ENCODE measurements around the gene GPR132.

Gene GPR132

DNA sequence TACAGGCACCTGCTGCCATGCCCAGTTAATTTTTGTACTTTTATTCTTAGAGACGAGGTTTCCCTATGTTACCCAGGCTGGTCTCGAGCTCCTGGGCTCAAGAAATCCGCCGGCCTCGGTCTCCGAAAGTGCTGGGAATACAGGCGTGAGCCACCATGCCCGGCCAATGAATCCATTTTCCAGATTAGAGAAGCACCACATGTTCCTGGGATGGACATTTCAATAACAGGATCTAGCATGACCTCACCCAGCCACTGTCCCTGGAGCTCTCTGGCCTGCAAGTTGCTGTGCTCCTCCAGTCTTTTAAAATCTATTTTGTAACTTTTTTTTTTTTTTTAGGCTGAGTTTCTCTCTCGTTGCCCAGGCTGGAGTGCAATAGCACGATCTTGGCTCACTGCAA, 2.2 kb downstream of the GPR132 start:
- no peak for DNase-seq (ENCODE audit: low read depth)
- H3K4me3 ChIP-seq (ENCODE audit: low read length) = no peak overlapping the region
- TF ChIP-seq CTCF (conservative IDR thresholded peaks at IDR 0.05; ENCODE audit: low read length) = no peak

DNA sequence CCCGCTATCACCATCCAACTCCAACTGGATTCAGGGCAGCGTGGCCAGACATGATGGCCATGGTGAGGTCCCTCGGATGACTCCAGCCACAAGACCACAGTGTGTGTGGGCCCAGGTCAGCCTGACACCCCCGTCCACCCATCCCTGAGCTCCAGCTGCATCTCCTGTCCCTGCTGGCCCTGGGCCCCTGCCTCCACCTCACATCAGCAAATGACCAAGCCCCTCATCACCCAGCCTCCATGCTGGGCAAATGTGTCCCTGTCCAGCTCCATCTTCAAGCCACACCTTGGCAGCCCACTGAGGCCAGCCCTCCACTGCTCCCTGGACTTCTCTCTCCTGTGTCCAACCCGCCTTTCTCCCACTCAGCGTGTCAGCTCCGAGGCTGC, 3.2 kb downstream of the GPR132 start:
- no peak overlapping the region for H3K4me3 ChIP-seq (ENCODE audit: low read length)
- TF ChIP-seq CTCF (conservative IDR thresholded peaks at IDR 0.05; ENCODE audit: low read length) = no peak
- no peak for DNase-seq (ENCODE audit: low read depth)

- no peak overlapping the region for H3K4me3 ChIP-seq (ENCODE audit: low read length)
- DNase-seq (ENCODE audit: low read depth) = no peak
- no peak for TF ChIP-seq CTCF (conservative IDR thresholded peaks at IDR 0.05; ENCODE audit: low read length)
These were observed 3.7 kb downstream of the GPR132 start for GRCh38 chr14:105061428-105062047.

DNA sequence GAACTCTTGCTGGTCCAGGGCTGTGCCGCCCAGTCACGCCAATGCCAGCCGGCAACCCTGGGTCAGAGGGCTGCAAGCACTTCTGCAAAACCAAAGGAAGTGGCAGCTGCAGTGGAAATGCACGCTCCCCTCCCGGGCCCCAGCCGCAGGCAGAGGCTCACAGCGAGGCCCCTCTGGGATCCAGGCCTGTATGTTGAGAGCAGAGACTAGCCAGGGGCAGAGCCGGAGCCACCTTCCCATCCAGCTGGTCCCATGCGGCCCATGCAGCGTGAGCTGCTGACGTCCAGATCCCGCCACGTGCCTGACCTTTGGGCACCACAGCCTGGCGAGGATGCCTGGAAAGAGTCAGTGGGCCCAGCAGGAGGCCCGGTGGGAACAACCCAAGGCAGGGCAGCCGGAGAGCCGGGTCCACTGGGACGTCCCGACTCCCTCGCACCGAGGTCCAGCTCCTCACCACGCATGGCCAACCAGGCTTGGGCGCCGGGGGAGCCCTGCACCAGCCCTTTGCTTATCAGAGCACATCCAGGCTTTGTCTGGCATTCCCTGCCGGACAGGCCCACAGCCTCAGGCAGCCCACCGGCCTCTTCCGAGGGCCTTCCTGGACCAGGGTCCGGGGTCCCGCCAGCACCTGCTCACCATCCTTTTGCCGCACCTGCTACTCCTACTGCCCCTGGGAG, 4.3 kb downstream of the GPR132 start:
- TF ChIP-seq CTCF (conservative IDR thresholded peaks at IDR 0.05; ENCODE audit: low read length) = no peak
- no peak for DNase-seq (ENCODE audit: low read depth)
- H3K4me3 ChIP-seq (ENCODE audit: low read length) = no peak overlapping the region

- no peak for DNase-seq (ENCODE audit: low read depth)
- H3K4me3 ChIP-seq (ENCODE audit: low read length) = no peak overlapping the region
- TF ChIP-seq CTCF (conservative IDR thresholded peaks at IDR 0.05; ENCODE audit: low read length) = no peak
These were observed 5.2 kb downstream of the GPR132 start for GRCh38 chr14:105059925-105060565.

DNA sequence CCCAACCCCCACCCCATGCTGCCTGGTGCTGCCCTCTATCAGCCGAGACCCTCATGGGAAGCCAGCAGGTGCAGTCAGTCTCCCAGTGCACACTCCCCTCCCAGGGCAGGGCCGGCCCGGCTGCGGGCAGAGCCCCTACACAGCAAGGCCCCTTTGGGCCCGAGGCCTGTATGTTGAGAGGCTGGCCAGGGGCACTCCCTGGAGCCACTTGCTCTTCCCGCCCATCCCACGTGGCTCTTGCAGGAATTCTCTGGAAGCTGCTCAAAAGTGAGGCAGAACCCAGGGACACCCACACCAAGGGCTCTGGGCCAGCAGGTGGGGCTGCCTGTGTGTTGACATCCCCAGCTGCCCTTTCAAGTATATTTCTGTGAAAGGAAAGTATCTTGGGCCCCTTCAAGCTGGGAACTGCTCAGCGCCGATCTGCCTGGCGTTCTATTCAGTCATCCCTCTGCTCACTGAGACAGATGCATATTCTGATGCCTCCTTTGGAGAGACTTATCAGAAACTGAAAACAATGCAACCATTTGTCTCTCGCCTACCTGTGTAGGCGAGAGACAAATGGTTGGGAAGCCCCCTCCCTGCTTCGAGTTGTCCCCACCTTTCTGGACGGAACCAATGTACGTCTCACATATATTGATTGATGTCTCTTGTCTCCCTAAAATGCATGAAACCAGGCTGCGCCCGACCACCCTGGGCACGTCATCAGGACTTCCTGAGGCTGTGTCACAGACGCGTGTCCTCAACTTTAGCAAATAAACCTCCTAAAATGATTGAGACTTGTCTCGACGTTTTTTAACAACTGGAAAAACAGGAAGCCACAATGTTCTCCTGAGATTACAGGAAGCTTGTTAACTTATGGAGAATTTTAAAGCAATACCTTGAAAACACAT, 6.0 kb downstream of the GPR132 start:
- H3K4me3 ChIP-seq (ENCODE audit: low read length) = no peak overlapping the region
- no peak for DNase-seq (ENCODE audit: low read depth)
- TF ChIP-seq CTCF (conservative IDR thresholded peaks at IDR 0.05; ENCODE audit: low read length) = no peak
